NCI-H2029 treated with DMSO at 0.1 percent for 48 hours (cell line): ENCODE results near the gene SARNP.
A peak's percentile ranks its signal among the peaks of the same experiment; 100 is the strongest.

Source experiments
- DNase-seq: peaks from one replicate; lab custom pipeline; 2025; lab: John Stamatoyannopoulos, UW

Gene SARNP

GRCh38 chr12:55742719-55743405 lies 74.7 kb downstream of the SARNP start, which contains the start of gene GDF11:
Gene GDF11, plus strand, starts transcription at chr12:55743122. Its CDS starts 195 bp downstream, at chr12:55743317.
- peak; percentile 34 for DNase-seq

GRCh38 chr12:55741931-55742680 lies 75.4 kb downstream of the SARNP start:
- no peak for DNase-seq

- no peak for DNase-seq
Observed at GRCh38 chr12:55739025-55739378, 78.5 kb downstream of the SARNP start.

- DNase-seq, result peak; percentile 70
Observed at GRCh38 chr12:55738123-55739024, 79.2 kb downstream of the SARNP start.

DNA sequence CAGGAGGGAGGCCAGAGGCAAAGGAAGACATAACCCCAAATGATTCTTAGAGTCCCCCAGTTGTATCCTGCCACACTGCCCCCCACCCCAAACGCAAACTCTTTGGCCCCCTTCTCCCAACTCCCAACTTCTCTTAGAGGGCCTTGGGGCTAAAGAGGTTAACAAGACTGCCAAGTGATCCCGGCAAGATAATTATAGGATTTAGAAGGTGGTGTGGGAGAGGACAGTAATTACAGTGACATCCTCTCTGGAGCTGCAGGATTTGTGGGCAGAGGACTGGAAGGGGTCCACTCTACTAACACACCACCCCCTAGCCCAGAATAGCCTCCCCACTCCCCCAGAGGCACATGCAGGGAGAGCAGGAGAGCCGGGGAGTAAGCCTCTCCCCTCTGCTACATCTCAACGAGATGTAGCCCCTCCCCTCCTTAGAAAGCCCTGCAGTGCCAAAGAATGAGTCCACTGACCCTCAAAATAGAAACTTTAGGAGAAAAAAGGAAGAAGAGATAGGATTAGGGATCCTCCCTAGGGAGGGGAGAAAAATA lies 79.9 kb downstream of the SARNP start:
- DNase-seq, result no peak

DNA sequence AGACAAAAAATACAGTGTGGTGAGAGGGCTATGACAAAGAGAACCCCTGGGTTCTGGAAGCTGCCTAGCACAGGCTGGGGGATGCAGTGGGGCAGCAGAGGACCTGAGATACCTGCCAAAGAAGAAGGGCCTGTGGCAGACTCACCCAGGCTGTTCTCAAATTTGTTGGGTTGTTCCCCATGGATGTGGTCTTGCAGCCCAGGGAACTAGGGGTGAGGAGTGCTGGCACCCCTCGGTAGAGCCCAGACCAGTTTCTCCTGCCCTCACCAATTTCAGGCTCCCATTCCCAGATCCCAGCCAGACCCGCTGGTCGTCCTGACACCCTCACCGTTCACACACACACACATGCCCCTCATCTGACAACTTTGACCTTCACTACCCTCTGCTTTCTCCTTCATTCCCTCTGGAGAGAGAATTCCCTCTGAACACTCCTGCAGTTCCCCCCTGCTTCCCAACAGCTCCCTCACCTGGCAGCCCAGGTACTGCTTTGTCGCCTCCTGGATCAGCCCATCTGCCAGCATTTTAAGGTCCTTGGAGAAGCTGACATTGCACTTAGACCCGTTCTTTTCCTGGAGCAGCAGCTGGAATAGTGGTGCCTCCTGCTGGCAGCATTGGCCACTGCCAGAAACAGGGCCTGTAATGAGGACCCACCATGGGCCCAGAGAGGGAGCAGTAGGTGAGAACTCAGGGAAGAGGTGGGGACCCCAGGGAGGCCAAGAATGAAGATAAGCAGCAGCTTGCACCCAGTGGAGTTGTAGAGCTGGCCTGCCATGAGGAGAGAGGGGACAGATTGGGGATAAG lies 80.5 kb downstream of the SARNP start:
- DNase-seq, result peak; percentile 31

GRCh38 chr12:55736076-55736475 lies 81.4 kb downstream of the SARNP start:
- DNase-seq, result no peak

GRCh38 chr12:55734595-55734994 lies 82.9 kb downstream of the SARNP start:
- no peak for DNase-seq

DNA sequence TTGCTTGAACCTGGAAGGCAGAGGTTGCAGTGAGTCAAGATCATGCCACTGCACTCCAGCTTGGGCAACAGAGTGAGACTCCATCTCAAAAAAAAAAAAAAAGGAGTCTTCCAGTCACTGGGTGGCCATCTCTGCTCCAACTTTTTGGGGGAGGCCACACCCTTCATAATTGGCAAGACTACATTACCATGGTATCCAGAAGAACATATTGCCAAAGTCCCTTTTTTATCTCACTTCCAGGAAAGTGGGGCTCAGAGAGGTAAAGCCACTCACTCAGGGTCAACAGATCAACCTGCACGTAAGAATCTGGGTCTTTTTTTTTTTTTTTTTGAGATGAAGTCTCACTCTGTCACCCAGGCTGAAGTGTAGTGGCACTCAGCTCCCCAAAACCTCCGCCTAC lies 83.7 kb downstream of the SARNP start:
- DNase-seq, result no peak

DNA sequence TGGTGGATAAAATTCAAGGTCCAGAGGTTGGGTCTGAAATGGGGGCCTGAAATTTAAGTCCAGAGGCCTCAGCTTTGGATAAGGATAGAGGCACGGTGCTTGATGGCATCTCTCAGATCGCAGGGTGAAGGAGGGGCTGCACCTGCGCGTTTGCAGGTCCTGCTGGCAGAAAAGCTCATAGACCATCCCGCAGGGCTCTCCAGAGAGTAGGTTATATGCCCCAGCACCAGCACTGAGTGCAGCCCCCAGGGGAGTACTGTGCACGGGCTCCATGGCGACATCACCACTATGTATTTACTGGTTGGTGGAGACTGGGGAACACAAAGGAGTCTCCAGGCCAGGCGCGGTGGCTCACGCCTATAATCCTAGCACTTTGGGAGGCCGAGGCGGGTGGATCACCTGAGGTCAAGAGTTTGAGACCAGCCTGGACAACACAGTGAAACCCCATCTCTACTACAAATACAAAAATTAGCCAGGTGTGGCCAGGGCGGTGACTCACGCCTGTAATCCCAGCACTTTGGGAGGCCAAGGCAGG lies 84.4 kb downstream of the SARNP start:
- DNase-seq, result no peak

DNA sequence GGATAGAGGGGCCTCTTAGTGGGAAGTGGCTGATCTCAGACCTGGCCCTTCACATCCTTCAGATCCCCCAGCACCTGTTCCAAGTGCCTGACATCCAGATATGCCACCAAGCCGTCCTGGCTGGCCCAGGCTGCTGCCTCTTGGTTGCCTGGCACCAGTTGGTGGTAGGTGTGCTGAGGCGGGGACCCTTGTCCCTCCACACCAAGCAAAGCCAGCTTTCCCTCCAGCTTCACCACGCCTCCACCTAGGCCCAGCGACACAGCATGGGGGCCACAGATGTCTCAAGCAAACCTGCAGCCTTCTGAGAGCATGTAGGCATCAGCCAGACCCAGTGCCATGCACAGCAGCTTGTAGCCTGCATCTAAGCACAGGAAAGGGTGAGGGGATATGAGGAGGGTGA lies 85.2 kb downstream of the SARNP start:
- DNase-seq, result no peak

DNA sequence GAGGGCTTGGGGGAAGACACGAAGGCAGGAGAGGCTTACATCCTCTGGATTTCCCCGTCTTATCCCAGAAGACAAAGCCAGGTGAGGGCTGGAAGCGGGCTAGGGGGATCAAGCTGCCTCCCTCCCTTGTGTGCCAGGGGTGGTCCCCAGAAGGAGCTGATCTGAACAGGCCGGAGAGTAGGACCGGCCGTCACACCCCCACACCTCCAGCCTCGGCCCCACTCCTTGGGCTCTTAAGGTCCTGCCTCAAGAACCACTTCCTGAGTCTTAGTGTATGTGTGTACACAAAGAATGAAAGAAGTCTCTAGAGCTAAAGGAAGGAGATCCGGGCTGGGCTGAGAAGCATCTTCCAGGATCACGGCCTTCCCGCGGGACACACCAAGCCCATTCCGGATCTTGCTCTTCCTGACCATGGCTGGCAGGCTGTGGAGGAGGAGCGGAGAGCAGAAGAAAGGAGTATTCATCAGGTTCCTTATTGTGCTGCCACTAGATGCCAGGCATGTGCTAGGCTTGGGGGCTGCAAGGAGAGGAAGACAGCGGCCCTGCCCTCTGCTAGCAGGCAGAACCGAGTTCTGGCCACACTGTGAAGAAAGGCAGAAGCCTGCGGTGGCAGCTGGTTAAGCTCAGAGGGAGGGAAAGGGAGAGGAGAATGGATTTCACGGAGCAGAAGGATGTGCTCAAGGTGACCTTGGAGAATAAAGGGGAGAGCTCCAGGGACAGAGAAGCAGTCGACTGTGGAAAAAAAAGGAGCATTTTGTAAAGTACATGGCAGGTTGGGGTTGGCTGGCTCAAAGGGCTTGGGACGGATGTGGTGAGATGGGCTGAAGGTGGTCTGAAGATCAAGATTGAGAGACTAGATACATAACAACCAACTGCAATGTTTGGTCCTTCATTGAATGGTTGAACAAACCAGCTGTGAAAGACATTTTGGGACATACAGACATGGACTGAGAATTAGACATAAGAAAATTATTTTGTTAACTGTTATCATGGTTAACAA lies 87.4 kb downstream of the SARNP start:
- DNase-seq, result no peak

DNA sequence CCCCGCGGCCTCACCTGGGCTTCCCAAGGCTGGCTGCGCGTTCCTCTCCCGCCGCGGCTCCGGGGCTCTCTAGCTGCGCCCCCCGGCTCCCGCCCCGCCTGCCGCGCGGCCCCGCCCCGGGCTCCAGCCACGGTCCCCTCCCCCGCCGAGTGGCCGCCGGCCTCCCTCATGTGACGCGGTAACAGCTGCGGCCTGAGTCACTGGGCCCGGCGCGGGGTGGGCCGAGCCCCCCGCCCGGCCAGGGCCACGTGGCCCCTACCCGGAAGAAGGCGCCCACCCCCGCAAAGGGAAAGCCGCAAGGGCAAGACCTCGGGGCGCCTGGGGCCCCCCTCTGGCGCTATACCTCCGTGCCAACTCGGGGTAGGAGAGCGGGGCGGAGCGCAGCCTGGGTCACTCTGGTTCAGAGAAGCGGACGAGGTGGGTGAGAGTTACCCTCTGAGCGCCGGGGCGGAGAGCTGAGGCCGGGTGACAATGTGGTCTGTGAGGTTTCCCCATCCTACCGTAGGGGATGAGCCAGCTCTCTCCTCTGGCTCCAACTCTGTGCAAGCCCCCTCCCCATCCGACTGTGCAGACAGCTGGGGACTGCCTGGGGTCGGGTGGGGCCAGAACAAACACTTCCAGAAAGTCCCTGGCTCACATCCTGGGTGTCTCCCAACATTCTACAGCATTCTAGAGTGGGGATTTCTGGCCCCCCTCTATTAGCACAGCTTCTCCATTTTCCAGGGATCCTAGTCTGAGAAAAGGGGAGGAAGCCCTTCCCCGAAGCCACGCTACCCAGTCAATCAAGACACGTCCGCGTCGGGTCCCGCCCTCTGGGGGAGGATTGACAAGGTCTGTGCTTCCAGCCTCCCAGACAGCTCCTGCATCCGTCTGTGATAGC lies 88.3 kb downstream of the SARNP start, which contains the start of gene CD63:
TSS of gene CD63 (minus strand) at position 71 of the 880 bp plus-strand sequence. CDS start 668 bp downstream, outside the sequence.
- peak; percentile 13 for DNase-seq

GRCh38 chr12:55728186-55728938 lies 89.2 kb downstream of the SARNP start:
- no peak for DNase-seq

GRCh38 chr12:55727643-55728185 lies 89.8 kb downstream of the SARNP start:
- no peak for DNase-seq

DNA sequence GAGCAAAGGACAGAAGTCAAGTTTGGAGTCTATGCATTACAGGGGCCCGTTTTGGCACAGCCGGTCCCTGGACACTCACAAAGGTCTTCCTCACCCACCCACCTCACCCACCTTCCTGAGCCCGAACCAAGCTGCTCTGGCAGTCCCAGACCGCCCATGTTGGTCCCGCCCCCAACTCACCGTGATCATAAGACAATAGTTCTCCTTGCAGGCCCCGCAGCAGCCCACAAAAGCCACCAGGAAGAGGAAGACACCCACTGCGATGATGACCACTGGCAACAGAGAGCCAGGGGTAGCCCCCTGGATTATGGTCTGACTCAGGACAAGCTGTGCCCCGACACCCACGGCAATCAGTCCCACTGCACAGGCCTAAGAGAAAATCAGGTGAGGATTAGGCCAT lies 90.6 kb downstream of the SARNP start:
- no peak for DNase-seq

DNA sequence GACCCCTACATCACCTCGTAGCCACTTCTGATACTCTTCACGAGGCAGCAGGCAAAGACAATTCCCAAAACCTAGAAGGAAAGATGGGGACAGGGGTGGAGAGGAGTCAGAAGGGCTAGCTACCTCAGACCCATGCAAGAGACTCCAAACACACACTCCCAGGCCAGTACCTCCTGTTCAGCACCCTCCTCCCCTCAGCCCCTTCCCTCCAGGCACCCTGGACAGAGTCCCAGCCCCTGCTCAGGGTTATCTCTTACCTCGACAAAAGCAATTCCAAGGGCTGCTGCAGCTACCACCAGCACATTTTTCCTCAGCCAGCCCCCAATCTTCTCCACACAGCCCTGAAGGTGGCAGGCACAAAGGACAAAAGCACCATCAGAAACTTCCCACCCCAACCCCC lies 92.0 kb downstream of the SARNP start:
- no peak for DNase-seq

GRCh38 chr12:55724940-55725309 lies 92.6 kb downstream of the SARNP start:
- no peak for DNase-seq
